ENCODE data around the gene OOEP.
"Not testable (repeated sequence)": the region's sequence is repeated elsewhere in the genome, so short reads cannot be mapped to it uniquely, and the experiment has no call there.

Gene OOEP

DNA sequence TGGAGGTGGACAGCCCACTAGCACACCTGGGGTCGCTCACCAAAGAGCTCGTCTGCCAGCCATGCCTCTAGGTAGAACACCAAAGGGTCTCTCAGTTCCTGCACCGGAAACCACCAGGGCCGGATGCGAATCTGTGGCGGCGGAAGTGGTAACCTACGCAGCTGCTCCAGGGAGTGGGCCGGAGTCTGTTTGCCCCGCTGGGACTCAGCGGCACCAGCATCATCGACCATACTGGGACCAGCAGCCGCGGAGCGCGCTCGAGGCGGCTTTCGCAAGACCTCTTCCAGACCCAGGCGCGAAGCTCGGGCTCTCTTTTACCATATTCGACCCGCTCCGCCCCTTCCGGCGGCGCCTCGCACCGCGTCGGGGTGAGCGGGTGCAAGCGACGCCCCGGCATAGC is at the start of gene OOEP:
OOEP (minus strand) TSS at position 335 of the 400 bp plus-strand sequence; CDS start at position 230, 105 bp downstream.
- no peak for DNase-seq

DNA sequence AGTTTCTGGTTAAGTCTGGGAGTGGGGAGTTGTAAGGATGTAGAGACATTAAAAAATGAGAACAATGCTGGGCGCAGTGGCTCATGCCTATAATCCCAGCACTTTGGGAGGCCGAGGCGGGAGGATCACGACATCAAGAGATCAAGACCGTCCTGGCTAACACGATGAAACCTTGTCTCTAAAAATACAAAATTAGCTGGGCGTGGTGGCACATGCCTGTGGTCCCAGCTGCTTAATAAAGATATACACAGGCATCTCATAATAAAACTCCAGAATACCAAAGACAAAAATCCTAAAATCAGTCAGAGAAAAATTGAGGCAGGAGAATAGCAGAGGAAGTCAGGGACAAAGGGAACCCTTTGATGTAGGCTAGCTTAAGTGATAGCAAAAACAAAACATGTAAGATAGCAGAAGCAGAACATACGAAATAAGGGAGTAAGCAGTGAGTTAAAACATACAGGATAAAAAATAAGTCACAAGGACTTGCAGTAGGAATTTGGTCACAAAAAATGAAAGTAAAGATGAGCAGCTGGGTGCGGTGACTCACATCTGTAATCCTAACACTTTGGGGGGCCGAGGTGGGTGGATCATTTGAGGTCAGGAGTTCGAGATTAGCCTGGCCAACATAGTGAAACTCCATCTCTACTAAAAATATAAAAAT is 48.5 kb upstream of the OOEP start:
- DNase-seq = no peak

DNA sequence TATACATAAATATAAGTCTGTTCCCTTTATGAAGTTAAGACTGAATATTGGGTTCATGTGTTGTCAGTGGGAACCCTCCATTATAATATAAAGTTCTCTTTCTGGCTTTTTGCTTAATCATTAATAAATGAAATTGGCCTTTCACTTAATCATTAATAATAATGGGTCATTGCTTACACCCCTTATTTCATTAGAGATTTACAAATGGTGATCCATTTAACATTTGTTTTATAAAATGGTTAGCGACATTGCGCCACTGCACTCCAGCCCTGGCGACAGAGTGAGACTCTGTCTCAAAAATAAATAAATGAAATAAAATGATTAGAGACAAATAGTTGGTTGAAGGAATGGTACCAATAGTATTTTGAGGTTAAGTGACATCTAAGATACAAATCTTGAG is 43.4 kb upstream of the OOEP start:
- DNase-seq = no peak

DNA sequence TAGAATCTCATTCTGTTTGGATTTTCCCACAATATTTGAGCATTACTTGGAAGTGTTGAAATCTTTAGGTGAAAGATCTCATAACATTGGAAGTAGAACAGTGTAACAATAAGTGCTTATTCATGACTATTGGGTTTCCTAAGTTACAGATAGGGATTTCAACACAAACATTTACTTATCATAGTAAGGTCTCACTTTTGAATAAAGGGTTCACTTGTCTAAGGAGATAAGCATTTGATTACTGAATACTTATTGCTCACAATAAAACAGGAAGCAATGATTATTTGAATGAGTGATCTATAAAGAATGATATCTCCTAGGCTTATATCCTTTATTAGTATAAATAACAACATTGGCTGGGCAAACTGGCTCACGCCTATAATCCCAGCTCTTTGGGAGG is 39.7 kb upstream of the OOEP start:
- no peak for DNase-seq

DNA sequence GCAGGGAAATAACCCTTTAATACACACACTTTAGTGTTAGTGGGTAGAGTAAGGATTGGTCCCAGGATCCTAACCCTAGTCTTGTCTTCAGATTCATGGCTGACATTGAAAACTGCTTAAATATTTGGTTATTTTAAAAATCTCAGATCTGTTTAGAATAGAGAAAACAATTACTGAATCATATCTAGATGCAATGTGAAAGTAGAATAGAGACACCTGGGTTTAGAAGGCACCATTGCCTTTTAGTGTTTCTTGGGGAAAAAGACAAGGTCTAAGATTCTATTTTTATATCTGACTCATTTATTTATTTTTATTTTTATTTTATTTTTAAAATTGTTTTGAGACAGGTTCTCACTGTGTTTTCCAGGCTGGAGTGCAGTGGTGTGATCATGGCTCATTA is 31.0 kb upstream of the OOEP start:
- no peak for DNase-seq

DNA sequence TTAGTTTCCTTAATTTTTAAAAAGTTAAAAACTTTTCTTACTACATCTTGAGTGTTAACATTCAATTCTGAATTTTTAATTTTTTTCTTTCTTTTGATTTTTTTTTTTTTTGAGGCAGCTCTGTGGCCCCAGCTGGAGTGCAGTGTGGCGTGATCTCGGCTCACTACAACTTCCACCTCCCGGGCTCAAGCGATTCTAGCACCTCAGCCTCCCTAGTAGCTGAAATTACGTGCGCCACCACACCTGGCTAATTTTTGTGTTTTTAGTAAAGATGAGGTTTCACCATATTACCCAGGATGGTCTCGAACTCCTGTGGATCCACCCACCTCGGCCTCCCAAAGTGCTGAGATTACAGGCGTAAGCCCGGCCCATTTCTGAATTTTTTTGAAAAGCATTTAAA is 26.2 kb upstream of the OOEP start:
- DNase-seq = no peak

DNA sequence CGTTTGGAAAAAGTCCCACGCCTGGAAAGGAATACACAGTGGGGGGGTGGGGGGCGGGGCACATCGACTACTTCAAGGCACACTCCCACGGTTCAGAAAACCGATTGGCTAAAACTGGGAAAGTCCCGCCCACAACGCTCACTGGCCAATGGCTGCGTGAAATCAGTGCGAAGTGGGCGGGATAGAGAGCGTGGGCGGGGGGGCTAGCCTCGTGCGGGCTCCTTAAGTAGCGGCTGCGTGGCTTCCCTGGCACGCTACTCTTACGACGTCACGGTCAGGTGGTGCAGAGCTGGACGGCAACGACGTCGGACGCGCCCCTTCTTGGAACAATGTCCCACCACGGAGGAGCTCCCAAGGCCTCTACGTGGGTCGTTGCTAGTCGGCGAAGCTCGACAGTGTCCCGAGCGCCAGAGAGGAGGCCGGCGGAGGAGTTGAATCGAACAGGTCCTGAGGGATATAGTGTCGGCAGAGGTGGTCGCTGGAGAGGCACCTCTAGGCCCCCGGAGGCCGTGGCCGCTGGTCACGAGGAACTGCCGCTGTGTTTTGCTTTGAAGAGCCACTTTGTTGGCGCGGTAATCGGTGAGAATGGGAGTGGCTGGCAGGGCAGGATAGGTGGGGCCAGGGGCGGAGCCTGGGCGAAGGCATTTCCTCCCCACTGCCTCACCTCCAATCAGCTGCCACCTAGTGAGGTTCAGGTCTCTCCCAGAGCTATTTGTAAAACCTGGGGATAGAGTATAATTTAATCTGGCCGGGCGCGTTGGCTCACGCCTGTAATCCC is 25.1 kb upstream of the OOEP start, which contains the start of gene DDX43:
DDX43 (plus strand) TSS at position 252 of the 778 bp plus-strand sequence; CDS start at position 330, 78 bp downstream.
- peak; percentile 47 for DNase-seq

DNA sequence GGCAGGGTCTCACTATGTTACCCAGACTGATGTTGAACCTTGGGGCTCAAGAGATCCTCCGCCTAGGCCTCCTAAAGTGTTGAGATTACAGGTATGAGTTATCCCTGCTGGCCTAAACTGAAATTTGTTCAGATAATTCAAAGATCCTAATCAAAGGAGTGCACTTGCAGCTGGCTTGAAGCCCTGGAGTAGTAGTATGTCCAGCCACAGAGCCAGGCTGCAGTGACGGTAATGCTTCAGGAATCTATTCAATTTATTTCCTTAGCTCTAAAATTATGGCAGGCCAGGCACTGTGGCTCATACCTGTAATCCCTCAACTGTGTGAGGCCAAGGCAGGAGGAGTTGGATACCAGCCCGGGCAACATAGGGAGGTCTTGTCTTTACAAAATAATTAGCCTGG is 23.6 kb upstream of the OOEP start:
- no peak for DNase-seq

DNA sequence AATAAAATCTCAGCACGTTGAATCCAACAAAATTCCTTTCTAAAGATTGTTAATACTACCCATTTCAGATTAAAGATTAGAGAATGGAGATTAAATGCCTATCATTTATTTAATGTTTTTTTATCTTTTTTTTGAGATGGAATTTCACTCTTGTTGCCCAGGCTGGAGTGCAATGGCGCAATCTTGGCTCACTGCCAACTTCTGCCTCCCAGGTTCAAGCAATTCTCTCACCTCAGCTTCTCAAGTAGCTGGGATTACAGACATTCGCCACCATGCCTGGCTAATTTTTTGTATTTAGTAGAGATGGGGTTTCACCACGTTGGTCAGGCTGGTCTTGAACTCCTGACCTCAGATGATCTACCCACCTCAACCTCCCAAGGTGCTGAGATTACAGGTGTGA is 22.5 kb upstream of the OOEP start:
- DNase-seq = not testable (repeated sequence)

DNA sequence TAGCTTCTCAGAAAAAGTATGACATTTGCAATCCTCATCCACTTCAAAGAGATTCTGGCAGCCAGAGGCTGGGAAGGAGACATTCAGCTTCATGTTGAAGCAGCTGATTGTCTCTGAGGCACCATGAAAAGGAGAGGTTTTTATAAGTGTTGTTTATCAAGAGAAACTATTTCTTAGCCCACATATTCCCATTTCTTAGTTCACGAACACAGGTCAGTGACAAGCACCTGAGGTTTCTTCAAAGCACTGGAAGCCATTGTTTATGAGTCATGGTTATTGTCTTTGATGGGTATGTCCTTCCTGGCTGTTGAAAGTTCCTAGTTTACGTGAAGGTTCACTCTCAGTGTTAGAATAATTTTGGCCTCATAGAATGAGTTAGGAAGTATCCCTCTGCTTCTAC is 22.0 kb upstream of the OOEP start:
- DNase-seq = no peak

DNA sequence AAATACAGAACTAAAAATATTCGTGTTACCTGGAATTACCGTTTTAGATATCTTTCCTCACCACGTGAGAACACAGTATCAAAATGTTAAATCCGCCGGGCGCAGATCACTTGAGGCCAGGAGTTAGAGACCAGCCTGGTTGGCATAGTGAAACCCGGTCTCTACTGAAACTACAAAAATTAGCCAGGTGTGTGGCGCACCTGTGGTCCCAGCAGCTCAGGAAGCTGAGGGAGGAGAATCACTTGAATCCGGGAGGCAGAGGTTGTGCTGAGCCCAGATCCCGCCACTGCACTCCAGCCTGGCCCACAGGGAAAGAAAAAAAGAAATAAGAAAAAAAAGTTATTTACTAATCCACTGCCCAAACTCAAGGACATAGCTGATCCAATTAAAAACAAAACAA is 20.2 kb upstream of the OOEP start:
- DNase-seq = no peak

DNA sequence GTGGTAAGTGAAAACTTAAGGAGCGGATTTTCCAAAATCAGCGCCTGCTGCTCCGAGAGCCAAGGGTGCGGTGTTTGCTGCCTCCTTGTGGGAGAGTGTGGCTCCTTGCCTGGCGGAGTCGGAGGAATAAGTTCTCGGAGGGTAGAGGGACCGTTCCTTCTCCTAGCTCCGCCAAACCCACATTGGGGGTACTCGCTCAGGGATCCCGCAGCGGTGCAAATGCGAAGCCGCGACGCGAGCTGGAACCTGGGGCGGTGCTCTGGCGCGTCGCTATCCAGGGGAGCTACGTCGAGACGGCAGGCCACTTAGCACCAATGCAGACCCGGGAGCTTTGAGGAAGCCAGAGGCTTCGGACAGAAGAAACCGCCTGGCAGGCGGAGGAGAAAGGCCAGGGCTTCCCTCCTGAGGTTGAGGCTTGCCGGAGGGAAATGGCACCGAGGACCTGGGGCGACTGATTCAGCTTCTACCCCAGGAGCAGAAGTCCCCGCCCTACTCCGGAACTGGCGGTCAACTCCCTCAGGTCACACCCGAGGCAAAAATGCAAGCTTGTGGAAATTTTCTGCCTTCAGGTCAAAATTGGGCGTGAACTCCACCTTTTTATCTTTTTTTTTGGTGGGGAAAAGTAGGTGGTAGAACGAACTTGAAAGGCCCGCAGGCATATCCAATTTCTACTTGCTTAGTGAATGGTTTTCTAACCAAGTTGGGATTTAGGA is 19.3 kb upstream of the OOEP start:
- DNase-seq = peak; percentile 59

DNA sequence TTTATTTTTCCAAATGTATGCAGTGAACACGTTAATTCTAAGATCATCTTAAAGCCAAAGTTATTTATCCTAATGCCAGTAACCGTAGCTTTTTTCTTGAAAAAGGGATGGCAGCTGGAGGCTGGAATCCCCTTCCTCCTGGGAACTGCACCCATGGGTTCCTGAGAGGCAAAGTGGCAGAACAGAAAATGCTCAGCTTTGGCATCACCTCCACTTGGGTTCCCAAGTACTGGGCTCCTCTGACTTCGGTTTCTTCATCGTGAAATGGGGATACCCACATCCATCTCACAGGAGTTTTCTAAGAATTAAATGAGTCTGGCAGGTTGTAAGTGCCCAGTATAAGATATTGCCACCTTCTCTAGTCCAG is 18.7 kb upstream of the OOEP start:
- DNase-seq = no peak

DNA sequence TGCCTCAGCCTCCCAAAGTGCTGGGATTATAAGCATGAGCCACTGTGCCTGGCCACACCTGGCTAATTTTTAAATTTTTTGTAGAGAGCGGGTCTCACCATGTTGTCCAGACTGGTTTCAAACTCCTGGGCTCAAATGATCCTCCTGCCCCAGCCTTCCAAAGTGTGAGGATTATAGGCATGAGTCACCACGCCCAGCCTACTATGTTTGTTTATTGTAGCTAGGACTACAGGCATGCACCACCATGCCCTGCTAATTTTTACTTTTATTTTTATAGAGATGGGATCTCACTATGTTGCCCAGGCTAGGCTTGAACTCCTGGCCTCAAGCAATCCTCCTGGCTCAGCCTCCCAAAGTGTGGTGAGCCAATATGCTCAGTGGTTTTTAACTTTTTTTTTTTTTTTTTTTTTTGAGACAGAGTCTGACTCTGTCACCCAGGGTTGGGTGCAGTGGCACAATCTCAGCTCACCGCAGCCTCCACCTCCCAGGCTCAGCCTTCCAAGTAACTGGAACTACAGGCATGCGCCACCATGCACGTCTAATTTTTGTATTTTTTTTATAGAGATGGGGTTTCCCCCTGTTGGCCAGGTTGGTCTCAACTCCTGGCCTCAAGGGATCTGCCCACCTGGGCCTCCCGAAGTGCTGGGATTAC is 12.9 kb upstream of the OOEP start:
- no peak for DNase-seq

DNA sequence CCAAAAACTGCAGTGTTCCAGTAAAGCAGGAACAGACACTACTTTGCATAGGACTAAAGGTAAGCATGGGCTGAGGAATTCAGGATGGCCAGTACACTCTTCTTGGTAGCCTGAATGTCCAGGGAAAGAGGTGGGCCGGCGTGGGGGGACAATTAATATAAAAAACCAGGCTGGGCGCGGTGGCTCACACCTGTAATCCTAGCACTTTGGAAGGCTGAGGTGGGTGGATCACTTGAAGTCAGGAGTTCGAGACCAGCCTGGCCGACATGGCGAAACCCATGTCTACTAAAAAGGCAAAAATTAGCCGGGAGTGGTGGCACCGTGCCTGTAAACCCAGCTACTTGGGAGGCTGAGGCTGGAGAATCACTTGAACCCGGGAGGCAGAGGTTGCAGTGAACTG is 11.8 kb upstream of the OOEP start:
- DNase-seq = not testable (repeated sequence)

DNA sequence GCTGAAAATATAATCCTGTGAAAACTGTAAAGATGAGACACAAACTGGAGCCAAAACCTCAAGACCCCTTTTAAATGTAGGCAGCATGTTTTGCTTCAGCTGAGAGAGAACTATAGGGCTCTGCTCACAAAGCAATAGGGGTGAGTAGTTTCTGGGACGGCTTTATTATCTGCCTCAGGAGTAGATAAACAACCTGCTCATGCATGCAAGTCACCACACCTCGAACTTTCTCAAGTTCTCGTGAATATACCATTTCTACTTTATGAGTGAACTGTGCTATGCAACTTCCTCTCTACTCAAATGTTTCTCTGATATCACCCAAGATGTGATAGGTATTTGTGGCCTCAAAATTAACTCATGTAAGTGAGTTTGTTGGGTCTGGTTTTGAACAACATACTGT is 7.5 kb upstream of the OOEP start:
- DNase-seq = no peak

DNA sequence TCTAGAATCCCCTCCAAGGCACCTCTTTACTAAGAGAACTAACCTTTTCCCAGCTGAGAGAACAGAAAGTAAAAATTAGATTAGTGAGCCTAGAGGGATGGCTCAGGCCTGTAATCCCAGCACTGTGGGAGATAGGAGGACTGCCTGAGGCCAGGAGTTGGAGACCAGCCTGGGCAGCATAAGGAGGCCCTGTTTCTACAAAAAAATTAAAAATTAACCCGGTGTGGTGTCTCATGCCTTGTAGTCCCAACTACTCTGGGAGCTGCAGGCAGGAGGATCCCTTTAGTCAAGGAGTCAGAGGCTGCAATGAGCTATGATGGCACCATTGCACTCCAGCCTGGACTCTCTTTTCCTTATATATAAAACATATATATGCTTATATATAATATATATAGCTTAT is 5.5 kb upstream of the OOEP start:
- no peak for DNase-seq

DNA sequence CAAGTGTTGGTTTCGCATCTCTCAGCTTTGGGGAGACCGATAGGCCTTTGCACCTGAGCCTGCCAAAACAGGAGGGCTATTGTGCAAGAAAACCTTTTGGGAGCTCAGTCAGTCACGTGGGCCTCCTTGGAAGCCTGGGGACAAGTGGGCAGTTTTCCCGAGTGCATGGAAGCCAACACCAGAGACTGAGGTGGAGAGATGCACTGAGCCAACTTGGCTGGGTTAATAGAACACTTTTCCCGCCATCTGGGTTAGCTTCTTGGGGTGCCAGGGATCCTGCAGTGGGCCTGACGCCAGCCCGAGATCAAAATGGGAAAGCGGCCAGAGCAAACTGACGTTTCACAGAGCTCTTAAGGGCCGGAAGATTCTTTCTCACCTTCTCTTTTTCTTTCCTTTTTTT is 2.8 kb upstream of the OOEP start:
- DNase-seq = no peak

DNA sequence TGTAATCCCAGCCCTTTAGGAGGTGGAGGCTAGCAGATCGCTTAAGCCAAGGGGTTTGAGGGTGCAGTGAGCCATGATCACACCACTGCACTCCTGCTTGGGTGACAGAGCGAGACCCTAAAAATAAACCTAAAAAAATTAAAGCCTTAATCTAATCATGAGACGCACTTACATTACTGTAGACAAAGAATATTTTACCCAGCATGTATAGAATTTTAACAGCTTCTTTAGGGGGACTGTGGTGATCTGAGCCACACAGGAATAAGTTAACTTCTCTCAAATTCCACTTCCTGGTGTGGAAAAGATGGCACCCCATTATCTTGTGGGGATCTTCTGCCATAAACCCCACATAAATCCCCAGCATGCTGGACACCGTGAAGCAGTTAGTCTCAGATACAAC is 2.3 kb upstream of the OOEP start:
- DNase-seq = no peak

DNA sequence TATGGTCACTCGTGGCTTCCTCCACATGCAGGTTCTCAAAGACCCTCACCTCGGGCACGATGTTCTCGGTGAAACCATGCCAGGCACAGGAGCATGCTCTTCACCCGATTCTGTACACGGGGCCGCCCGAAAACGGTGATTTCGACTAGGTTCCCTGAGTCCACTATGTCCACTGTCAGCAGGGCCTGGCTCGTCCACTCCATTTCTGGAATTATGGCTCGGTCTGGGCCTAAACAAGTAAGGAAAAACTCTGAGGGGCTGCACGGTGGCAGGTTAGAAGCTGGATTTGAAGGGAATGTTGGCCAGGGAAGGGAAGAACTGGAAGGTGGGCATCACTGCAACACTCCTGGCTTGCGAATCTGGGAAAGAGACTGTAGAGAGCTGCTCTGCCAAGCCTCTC is 540 bp downstream of the OOEP start:
- DNase-seq = no peak

DNA sequence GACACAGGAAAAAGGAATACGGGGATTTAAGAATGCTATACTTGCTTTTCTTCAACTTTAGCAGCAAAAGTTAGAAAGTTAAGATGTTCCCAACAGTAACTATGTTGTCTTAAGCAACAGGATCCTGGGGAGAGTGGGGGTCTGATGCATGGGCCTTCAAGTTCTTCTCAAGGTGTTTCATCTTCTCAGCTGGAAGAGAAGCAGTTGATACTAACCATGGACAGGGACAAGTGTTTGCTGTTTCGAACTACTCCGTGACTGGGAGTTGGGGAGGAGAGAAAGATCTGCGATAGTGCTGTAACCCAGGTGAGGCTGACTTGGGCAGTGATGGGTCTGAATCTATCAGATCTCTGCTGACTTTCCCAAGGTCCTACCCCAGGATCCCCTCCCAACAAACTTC is 1.0 kb downstream of the OOEP start:
- DNase-seq = no peak

DNA sequence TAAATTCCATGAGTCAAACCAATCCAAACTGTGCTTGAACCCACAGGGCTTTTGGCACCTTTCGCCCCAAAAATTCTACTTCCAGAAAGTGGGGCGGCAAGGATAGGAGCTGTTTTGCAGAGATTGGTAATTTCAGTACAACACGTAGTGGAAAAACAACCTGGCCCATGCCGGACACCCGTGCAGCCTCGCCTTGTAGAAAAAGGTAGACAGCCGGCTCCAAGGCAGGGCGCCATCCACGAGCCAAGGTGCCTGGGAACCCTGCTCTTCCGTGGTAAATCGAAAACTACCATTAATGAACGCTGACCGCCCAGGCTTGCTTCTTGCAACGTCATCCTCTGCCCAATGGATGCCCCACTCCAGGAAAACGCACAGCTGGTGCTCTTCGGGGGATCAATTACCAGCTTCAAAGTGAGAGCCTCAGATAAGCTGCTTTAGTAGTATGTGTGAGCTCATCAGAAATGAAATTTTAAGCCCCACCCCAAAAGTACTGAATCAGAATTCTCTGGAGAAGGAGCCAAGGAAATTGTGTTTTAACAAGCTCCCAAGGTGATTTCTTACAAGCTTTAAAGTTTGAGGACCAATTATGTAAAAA is 1.8 kb downstream of the OOEP start:
- DNase-seq = no peak

DNA sequence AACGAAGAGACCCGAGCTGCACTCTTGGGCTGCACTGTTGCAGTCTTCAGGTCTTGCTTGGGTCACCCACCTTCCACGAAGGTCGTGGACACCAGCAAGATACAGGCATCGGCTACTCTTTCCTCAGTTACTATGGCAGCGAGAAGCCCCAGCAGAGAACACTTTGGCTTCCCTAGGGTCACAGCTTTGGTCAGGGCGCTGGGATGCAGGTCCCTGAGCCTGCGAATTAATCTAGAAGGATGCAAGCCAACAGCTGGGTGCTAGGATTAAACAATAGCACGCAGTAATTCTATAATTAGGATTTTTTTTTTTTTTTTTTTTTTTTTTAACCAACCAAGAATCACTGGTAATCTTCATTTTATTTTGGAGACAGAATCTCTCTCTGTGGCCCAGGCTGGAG is 5.1 kb downstream of the OOEP start:
- DNase-seq = no peak
